Measurements from ENCODE around the gene PCBP1. TPM values are rescaled to one million over a fixed set of nuclear protein-coding genes. Genes with fewer than 3 reads are reported as not detected.

The PCBP1 gene
- total RNA-seq = 100 to 1,000 TPM; 103 to 189 (median 149) TPM

DNA sequence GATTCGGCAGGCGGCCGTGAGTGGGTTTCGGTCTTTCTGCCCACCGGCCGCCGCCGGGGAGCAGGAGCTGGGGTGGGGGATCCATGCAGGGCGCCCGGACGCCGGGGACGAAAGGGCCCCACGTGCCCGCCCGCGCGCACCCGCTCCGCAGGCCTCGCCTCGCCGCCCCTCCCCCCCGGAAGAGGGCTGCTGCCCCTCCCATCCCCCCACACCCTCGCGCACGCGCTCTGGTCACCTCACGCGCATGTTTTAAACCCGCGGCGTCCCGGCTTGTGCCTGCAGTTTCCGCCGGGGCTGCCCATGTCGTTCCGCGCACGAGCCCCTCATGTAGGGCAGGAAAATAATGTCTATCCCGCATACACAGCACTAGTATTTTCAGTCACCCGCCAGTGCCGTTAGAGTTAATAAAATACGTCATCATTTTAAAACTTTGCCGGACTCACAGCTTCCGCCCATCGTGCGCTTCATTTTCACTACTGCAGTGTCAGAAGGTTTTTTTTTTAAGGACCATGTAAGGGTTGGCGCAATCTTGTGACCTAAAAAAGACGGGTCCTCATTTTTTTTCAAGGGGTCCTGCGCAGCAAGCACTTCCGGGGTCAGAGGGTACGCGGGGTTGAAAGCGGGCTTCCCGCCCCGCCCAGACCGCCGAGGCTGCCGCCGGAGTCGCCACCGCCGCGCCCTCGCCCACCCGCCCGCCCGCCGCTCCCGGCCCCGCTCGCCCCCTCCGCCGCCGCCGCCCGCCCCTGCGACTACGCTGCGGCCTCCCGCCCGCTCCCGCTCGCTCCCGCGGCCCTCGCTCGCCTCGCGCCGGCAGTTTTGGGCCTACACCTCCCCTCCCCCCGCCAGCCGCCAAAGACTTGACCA, at the start of gene PCBP1:
PCBP1 (plus strand) TSS at position 640 of the 864 bp plus-strand sequence. CDS start 267 bp downstream, outside the sequence.
- Histone ChIP-seq H3K27me3 (no peaks in the 10 kb centered on the region), H3K4me3 (peak within 1 kb of the TSS; percentile 74 to 88 (median 80)), H3K4me1 (peaks cover 28 to 58% (median 43%) of the 10 kb centered on the region in 4 donors), H3K27ac (peak within 1 kb of the TSS; percentile 97 to 100 (median 98)), H3K9me3 (no peaks in the 10 kb centered on the region), H3K36me3 (no peaks in the 10 kb centered on the region)
- in situ Hi-C loops (cut with MboI; ENCODE audit: low pct_ligation_motif_present in 1 of 4, low pct_unique_long_range_greater_than_20kb in 1 of 4, low sequenced_read_pairs in 3 of 4) (loop anchor here in 1 of 4 donors (10.0 kb wide), 1 partner anchor 48 kb away; no protein-coding TSS in a partner anchor), intact Hi-C loops (cut with DNase I; ENCODE audit: low total_unique reads) (loop anchor here (1.0 kb wide), 1 partner anchor 55 kb away; no protein-coding TSS in a partner anchor)
- TF ChIP-seq POLR2AphosphoS5 (IDR thresholded peaks at IDR 0.05) (peak; percentile 65 to 95 (median 89)), POLR2A (IDR thresholded peaks at IDR 0.05) (peak; percentile 91), EP300 (IDR thresholded peaks at IDR 0.05; ENCODE audit: low read depth) (no peak)
- TF ChIP-seq, protein P1, sequence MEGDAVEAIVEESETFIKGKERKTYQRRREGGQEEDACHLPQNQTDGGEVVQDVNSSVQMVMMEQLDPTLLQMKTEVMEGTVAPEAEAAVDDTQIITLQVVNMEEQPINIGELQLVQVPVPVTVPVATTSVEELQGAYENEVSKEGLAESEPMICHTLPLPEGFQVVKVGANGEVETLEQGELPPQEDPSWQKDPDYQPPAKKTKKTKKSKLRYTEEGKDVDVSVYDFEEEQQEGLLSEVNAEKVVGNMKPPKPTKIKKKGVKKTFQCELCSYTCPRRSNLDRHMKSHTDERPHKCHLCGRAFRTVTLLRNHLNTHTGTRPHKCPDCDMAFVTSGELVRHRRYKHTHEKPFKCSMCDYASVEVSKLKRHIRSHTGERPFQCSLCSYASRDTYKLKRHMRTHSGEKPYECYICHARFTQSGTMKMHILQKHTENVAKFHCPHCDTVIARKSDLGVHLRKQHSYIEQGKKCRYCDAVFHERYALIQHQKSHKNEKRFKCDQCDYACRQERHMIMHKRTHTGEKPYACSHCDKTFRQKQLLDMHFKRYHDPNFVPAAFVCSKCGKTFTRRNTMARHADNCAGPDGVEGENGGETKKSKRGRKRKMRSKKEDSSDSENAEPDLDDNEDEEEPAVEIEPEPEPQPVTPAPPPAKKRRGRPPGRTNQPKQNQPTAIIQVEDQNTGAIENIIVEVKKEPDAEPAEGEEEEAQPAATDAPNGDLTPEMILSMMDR (IDR thresholded peaks at IDR 0.05) = no peak
- DNase-seq = peak; percentile 97
- 1% methylated on average over 56 of the region's 94 CpGs; no CpG with 5 or more reads in 1 of the 2 donors for WGBS, 2 donors (ENCODE audit: low coverage in 1 of 2)

DNA sequence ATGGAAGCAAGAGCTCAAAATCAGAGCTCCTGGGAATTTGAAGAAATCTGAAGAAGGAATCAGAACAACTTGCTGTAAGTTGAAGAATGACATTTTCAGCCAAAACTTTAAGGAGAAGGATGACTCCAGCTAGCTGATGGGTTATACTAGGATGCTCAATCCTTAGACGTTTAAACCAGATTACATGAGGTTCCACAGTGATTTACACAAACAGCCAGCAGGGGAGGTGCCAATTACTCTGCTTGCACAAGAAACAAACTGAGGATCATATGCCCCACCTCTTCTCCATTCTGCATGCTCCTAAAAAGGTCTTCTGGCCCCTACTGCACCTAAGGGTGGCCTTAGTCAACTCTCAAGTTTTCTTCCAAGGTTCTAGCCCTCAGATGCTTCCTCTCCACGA, 47.9 kb upstream of the PCBP1 start:
- Histone ChIP-seq H3K36me3 (no peaks in the 10 kb centered on the region), H3K27ac (no peak overlapping the region), H3K9me3 (no peaks in the 10 kb centered on the region), H3K27me3 (no peaks in the 10 kb centered on the region), H3K4me1 (peaks cover 10 to 23% (median 15%) of the 10 kb centered on the region in 4 donors), H3K4me3 (no peak overlapping the region)
- DNase-seq = no peak
- TF ChIP-seq EP300 (IDR thresholded peaks at IDR 0.05; ENCODE audit: low read depth) (no peak), POLR2A (IDR thresholded peaks at IDR 0.05) (no peak), POLR2AphosphoS5 (IDR thresholded peaks at IDR 0.05) (no peak)
- TF ChIP-seq, protein P1 (IDR thresholded peaks at IDR 0.05) = no peak
- in situ Hi-C loops (cut with MboI; ENCODE audit: low pct_ligation_motif_present in 1 of 4, low pct_unique_long_range_greater_than_20kb in 1 of 4, low sequenced_read_pairs in 3 of 4) = no loop called here
- intact Hi-C loops (cut with DNase I; ENCODE audit: low total_unique reads) = no loop called here
- 65 to 82% methylated on average over 2 of the region's 2 CpGs for WGBS, 2 donors (ENCODE audit: low coverage in 1 of 2)

DNA sequence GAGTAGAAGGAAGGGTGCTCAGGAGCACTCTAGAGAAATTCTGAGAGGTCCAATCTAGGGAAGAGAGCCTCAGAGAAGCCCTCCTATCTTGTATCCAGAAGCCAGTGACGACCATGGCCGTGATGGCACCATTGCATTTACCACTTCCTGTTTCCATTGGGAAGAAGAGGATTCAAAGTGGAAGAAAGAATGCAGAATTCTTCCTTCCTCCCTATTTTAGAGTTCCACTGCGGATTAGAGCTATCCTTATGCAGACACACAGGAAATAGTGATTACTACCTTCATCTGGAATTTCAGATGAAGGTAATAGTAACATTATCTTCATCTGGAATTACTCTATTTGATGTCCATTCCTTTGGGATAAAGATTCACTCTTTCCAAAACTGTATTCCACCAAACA, 45.6 kb upstream of the PCBP1 start:
- no peaks in the 10 kb centered on the region for H3K9me3 ChIP-seq
- intact Hi-C loops (cut with DNase I; ENCODE audit: low total_unique reads) (no loop called here), in situ Hi-C loops (cut with MboI; ENCODE audit: low pct_ligation_motif_present in 1 of 4, low pct_unique_long_range_greater_than_20kb in 1 of 4, low sequenced_read_pairs in 3 of 4) (no loop called here)
- H3K4me3 ChIP-seq = no peak overlapping the region
- no peaks in the 10 kb centered on the region for H3K27me3 ChIP-seq
- H3K27ac ChIP-seq = no peak overlapping the region
- TF ChIP-seq POLR2A (IDR thresholded peaks at IDR 0.05) (no peak), EP300 (IDR thresholded peaks at IDR 0.05; ENCODE audit: low read depth) (no peak), POLR2AphosphoS5 (IDR thresholded peaks at IDR 0.05) (no peak)
- TF ChIP-seq, protein P1 (IDR thresholded peaks at IDR 0.05) = no peak
- 90 to 100% methylated on average over 3 of the region's 3 CpGs for WGBS, 2 donors (ENCODE audit: low coverage in 1 of 2)
- DNase-seq = no peak
- H3K4me1 ChIP-seq = peaks cover 0 to 15% (median 2%) of the 10 kb centered on the region in 4 donors
- H3K36me3 ChIP-seq = no peaks in the 10 kb centered on the region

DNA sequence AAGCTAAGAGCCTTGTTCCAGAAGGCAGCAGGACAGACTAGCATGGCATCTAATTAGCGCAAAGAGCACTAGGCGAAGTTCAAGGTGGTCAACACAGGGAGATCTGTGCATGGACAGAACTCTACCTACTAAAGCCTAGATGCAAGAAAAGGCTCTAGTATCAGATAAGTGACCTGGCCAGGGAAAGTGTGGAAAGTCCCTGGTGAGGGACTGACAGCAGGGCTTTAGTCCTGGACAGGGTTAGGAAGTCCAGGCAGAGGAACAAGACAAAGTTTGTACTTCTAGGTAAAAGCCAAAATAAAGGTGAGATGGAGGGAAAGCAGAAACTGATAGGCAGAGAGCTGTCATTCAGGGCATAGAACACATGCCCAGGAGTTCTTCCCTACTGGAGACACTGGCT, 45.0 kb upstream of the PCBP1 start:
- Histone ChIP-seq H3K27me3 (no peaks in the 10 kb centered on the region), H3K9me3 (no peaks in the 10 kb centered on the region), H3K4me3 (no peak overlapping the region), H3K27ac (no peak overlapping the region), H3K4me1 (peaks cover 0 to 15% (median 2%) of the 10 kb centered on the region in 4 donors), H3K36me3 (no peaks in the 10 kb centered on the region)
- TF ChIP-seq, protein P1 (IDR thresholded peaks at IDR 0.05) = no peak
- TF ChIP-seq POLR2AphosphoS5 (IDR thresholded peaks at IDR 0.05) (no peak), POLR2A (IDR thresholded peaks at IDR 0.05) (no peak), EP300 (IDR thresholded peaks at IDR 0.05; ENCODE audit: low read depth) (no peak)
- in situ Hi-C loops (cut with MboI; ENCODE audit: low pct_ligation_motif_present in 1 of 4, low pct_unique_long_range_greater_than_20kb in 1 of 4, low sequenced_read_pairs in 3 of 4) = no loop called here
- DNase-seq = no peak
- WGBS, 2 donors (ENCODE audit: low coverage in 1 of 2) = 96 to 100% methylated on average over 2 of the region's 2 CpGs
- intact Hi-C loops (cut with DNase I; ENCODE audit: low total_unique reads) = no loop called here

All from transverse colon (tissue), 4 donors.